B cell (primary cell): ENCODE results near the gene FOXD1. TPM values are rescaled to one million over a fixed set of nuclear protein-coding genes. Genes with fewer than 3 reads are reported as not detected.

Source experiments
- ATAC-seq: fragments of 200-7000 bp; cut with Tn5 transposase; one replicate; pipeline ENCODE4 v1.10.0; 2021; ENCODE audit warnings: low read depth, mild to moderate bottlenecking, moderate number of reproducible peaks, moderate library complexity
- CTCF ChIA-PET: fragments of 350-600 bp; sonication (Branson Sonifier 250); formaldehyde crosslinking; loops from one replicate; lab custom pipeline; 2021; ENCODE audit warnings: antibody characterized with exemption, inconsistent platforms; lab: Charles Lee
- POLR2A ChIA-PET: fragments of 350-600 bp; sonication (Branson Sonifier 250); formaldehyde crosslinking; loops from one replicate; lab custom pipeline; 2021; ENCODE audit warnings: antibody characterized with exemption; lab: Charles Lee
- DNase-seq: peaks from one replicate; pipeline ENCODE4 v3.0.0; 2013
- H2AFZ ChIP-seq: 2 replicates; pipeline ENCODE4 v1.6.1; 2012; ENCODE audit warnings: mild to moderate bottlenecking, low read depth, low read length; ENCODE audit not compliant: insufficient read depth, poor library complexity, severe bottlenecking
- H3K27ac ChIP-seq, 2 donors: 1 replicate in 1 of 2; 2 replicates in 1 of 2; pipeline ENCODE4 v1.5.1; 2012 to 2013; ENCODE audit warnings: low read length in 2 of 2, mild to moderate bottlenecking in 2 of 2, moderate library complexity in 1 of 2
- H3K27me3 ChIP-seq, 4 experiments: fragments of 200-600 bp in 1 of 4; sonication (generic) in 1 of 4; replicated peaks in 1 of 4; 1 replicate in 2 of 4; 2 replicates in 2 of 4; pipeline versions ENCODE4 v1.6.1 to v1.7.0; 2013 to 2016; ENCODE audit warnings: low read length in 3 of 4, mild to moderate bottlenecking in 2 of 4, mixed read lengths in 1 of 4, moderate library complexity in 1 of 4; ENCODE audit not compliant: insufficient read depth in 4 of 4, control insufficient read depth in 3 of 4; ENCODE audit errors: control extremely low read depth in 1 of 4
- H3K36me3 ChIP-seq, 2 experiments: replicated peaks in 1 of 2; 1 replicate in 1 of 2; 2 replicates in 1 of 2; pipeline versions ENCODE4 v1.6.1 to v1.7.1; 2013; ENCODE audit warnings: low read length in 1 of 2; ENCODE audit not compliant: insufficient read depth in 2 of 2, control insufficient read depth in 1 of 2; ENCODE audit errors: control extremely low read depth in 1 of 2, extremely low read depth in 1 of 2
- H3K4me1 ChIP-seq, 2 donors: fragments of 200-600 bp in 1 of 2; sonication (generic) in 1 of 2; 1 replicate in 1 of 2; 2 replicates in 1 of 2; pipeline versions ENCODE4 v1.5.1 to v1.6.1; 2013 to 2017; ENCODE audit warnings: low read length in 2 of 2; ENCODE audit not compliant: control insufficient read depth in 2 of 2, insufficient read depth in 2 of 2
- H3K4me2 ChIP-seq: replicated peaks from 2 replicates; pipeline ENCODE3; 2012; ENCODE audit warnings: mild to moderate bottlenecking, low read depth, low read length; ENCODE audit not compliant: poor library complexity, severe bottlenecking
- H3K4me3 ChIP-seq, 5 experiments: fragments of 200-600 bp in 1 of 5; sonication (generic) in 1 of 5; 1 replicate in 3 of 5; 2 replicates in 2 of 5; pipeline versions ENCODE4 v1.5.1 to v1.7.0; 2011 to 2016; ENCODE audit warnings: low read length in 4 of 5, mild to moderate bottlenecking in 4 of 5, low read depth in 2 of 5, control low read depth in 1 of 5, moderate library complexity in 1 of 5; ENCODE audit not compliant: insufficient read depth in 1 of 5; ENCODE audit errors: control extremely low read depth in 1 of 5, extremely low read depth in 1 of 5
- H3K79me2 ChIP-seq: fragments of 200-600 bp; sonication (generic); one replicate; pipeline ENCODE4 v1.6.0; 2016; ENCODE audit warnings: low read length; ENCODE audit not compliant: control insufficient read depth, insufficient read depth
- H3K9ac ChIP-seq: fragments of 200-600 bp; sonication (generic); 2 replicates; pipeline ENCODE4 v1.6.1; 2017; ENCODE audit warnings: mild to moderate bottlenecking, low read length, moderate library complexity
- H3K9me3 ChIP-seq, 3 donors: one replicate each; pipeline versions ENCODE4 v1.6.1 to v1.7.1; 2013; ENCODE audit warnings: low read length in 2 of 3; ENCODE audit not compliant: control insufficient read depth in 2 of 3, insufficient read depth in 1 of 3; ENCODE audit errors: control extremely low read depth in 1 of 3
- H4K20me1 ChIP-seq: 2 replicates; pipeline ENCODE4 v1.6.0; 2012; ENCODE audit warnings: mild to moderate bottlenecking, low read length; ENCODE audit not compliant: insufficient read depth, control insufficient read depth, poor library complexity, severe bottlenecking
- H3K27ac Mint-ChIP-seq: one replicate; pipeline ENCODE4 v1.8.0; 2021; ENCODE audit warnings: mixed read lengths
- H3K27me3 Mint-ChIP-seq: one replicate; pipeline ENCODE4 v1.8.0; 2021; ENCODE audit warnings: mixed read lengths
- H3K4me1 Mint-ChIP-seq: one replicate; pipeline ENCODE4 v1.8.0; 2021; ENCODE audit warnings: mixed read lengths
- H3K4me3 Mint-ChIP-seq: one replicate; pipeline ENCODE4 v1.8.0; 2021; ENCODE audit warnings: mixed read lengths
- H3K9me3 Mint-ChIP-seq: one replicate; pipeline ENCODE4 v1.8.0; 2022; ENCODE audit warnings: mixed read lengths; ENCODE audit not compliant: insufficient read depth
- EZH2 ChIP-seq: IDR thresholded peaks from 2 replicates; pipeline ENCODE4 v1.6.1; 2012; ENCODE audit warnings: borderline replicate concordance, low read depth, mild to moderate bottlenecking, moderate library complexity, low read length; ENCODE audit not compliant: insufficient read depth, poor library complexity, severe bottlenecking
- WGBS: methylation state at CpG from one replicate; pipeline ENCODE4 v1.1.5; 2013; ENCODE audit warnings: missing lambda C conversion rate; ENCODE audit not compliant: insufficient coverage; 5-methylcytosine and 5-hydroxymethylcytosine counted together
- intact Hi-C: fragments of 100-400 bp; cut with micrococcal nuclease; formaldehyde crosslinking; loops from one replicate; pipeline ENCODE4 v1.10.0; 2022
- polyA plus RNA-seq: library from polyadenylated mRNA; depleted of rRNA; stranded (reverse); fragments of >200 nt; gene quantifications from 2 replicates; pipeline ENCODE4 v1.2.3, GENCODE V29; 2012
- total RNA-seq, 2 donors: library from RNA; stranded (reverse); fragments of 120-200 nt in 1 of 2; gene quantifications; 1 replicate in 1 of 2; 2 replicates in 1 of 2; pipeline versions ENCODE4 v1.2.3 to v1.2.4, GENCODE V29; 2013 to 2022
- TF ChIP-seq, protein P1 (sequence below): fragments of 200-600 bp; IDR thresholded peaks from one replicate; pipeline ENCODE4 v1.8.0; 2022; ENCODE audit warnings: antibody characterized with exemption, mild to moderate bottlenecking

FOXD1 gene
- total and polyA plus RNA-seq, 2 donors (not counting 1 experiment from before 2014, with no cell fraction given), result 0.34 to 0.49 TPM

DNA sequence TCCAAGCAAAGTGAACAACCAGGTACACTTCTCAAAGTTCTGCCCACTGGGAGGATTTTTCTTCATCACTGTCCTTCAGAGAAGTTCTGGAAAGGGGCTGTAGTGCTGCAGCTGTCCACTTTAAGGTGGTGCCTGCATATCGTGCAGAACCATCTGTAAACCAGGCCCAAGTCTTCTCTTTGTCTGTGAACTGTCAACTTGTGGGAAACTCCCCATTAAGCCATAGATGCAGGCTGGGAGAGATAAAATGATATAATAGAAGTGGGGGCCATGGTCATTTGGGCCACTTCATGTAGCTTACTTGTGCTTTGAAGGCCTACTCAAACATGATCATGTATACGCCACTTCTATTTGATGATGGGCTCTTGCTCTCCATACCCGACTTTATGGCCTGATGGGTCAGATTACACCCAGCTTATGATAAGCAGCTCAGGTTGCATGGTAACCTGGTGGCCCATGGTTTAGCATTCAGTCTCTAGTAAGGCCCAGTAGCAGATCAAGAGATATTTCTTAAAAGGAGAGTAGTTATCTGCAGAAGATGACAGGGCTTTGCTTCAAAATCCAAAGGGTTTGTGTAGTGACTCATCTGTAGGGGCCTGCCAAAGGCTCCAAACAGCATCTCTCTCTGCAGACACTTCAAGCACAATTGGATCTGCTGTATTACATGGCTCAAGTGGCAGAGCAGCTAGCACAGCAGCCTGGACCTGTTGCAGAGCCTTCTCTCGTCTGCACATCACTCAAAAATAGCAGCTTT, 34.0 kb upstream of the FOXD1 start:
- Histone ChIP-seq H3K4me1 (no peaks in the 10 kb centered on the region), H3K4me3 (no peak overlapping the region), H3K79me2 (no peaks in the 10 kb centered on the region), H2AFZ (no peak overlapping the region), H3K9me3 (no peaks in the 10 kb centered on the region), H3K36me3 (no peaks in the 10 kb centered on the region), H3K27ac (no peak overlapping the region), H3K27me3 (peaks cover 0 to 4% (median 0%) of the 10 kb centered on the region in 4 experiments), H3K9ac (no peak overlapping the region), H4K20me1 (no peaks in the 10 kb centered on the region), H3K4me2 (no peak overlapping the region)
- ChIA-PET POLR2A (interaction anchor here (0.5 kb wide), 1 partner anchor 27 kb away, joined by 4 read pairs; no protein-coding TSS in a partner anchor), CTCF (no interaction called here)
- DNase-seq, result no peak
- no peak overlapping the region for H3K4me3 Mint-ChIP-seq
- WGBS, result 93% methylated on average over 3 of the region's 4 CpGs
- H3K4me1 Mint-ChIP-seq, result no peaks in the 10 kb centered on the region
- no peak for ATAC-seq
- H3K9me3 Mint-ChIP-seq, result no peaks in the 10 kb centered on the region
- H3K27ac Mint-ChIP-seq, result no peak overlapping the region
- intact Hi-C loops, result no loop called here
- TF ChIP-seq, protein P1, sequence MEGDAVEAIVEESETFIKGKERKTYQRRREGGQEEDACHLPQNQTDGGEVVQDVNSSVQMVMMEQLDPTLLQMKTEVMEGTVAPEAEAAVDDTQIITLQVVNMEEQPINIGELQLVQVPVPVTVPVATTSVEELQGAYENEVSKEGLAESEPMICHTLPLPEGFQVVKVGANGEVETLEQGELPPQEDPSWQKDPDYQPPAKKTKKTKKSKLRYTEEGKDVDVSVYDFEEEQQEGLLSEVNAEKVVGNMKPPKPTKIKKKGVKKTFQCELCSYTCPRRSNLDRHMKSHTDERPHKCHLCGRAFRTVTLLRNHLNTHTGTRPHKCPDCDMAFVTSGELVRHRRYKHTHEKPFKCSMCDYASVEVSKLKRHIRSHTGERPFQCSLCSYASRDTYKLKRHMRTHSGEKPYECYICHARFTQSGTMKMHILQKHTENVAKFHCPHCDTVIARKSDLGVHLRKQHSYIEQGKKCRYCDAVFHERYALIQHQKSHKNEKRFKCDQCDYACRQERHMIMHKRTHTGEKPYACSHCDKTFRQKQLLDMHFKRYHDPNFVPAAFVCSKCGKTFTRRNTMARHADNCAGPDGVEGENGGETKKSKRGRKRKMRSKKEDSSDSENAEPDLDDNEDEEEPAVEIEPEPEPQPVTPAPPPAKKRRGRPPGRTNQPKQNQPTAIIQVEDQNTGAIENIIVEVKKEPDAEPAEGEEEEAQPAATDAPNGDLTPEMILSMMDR, result no peak
- TF ChIP-seq EZH2, result no peak
- peaks cover 48% of the 10 kb centered on the region for H3K27me3 Mint-ChIP-seq

- intact Hi-C loops, result no loop called here
- H3K4me3 ChIP-seq, result no peak overlapping the region
- Mint-ChIP-seq H3K4me1 (no peaks in the 10 kb centered on the region), H3K27ac (no peak overlapping the region), H3K9me3 (no peaks in the 10 kb centered on the region), H3K4me3 (no peak overlapping the region), H3K27me3 (peaks cover 33% of the 10 kb centered on the region)
- H3K36me3 ChIP-seq, result no peaks in the 10 kb centered on the region
- no peak overlapping the region for H3K9ac ChIP-seq
- H3K4me1 ChIP-seq, result no peaks in the 10 kb centered on the region
- H3K27ac ChIP-seq, result no peak overlapping the region
- ChIA-PET POLR2A (no interaction called here), CTCF (no interaction called here)
- no peak overlapping the region for H2AFZ ChIP-seq
- H3K27me3 ChIP-seq, result peaks cover 0 to 11% (median 6%) of the 10 kb centered on the region in 4 experiments
- DNase-seq (no peak), ATAC-seq (no peak)
- H3K9me3 ChIP-seq, result no peaks in the 10 kb centered on the region
- no peak overlapping the region for H3K4me2 ChIP-seq
- H4K20me1 ChIP-seq, result no peaks in the 10 kb centered on the region
- TF ChIP-seq, protein P1, result no peak
- no peak for TF ChIP-seq EZH2
- WGBS, result no CpG with 5 or more reads among the region's 1 CpG
- H3K79me2 ChIP-seq, result no peaks in the 10 kb centered on the region
These were observed 31.9 kb upstream of the FOXD1 start for GRCh38 chr5:73480500-73480899.
